Hindlimb muscle (tissue), 1 donor: ENCODE measurements around the gene SUMF1. TPM values are rescaled to one million over a fixed set of nuclear protein-coding genes. Genes with fewer than 3 reads are reported as not detected.

Experiments used
- DNase-seq: peaks from one replicate; pipeline ENCODE4 v3.0.0-alpha.2; 2013
- polyA plus RNA-seq: library from polyadenylated mRNA; unstranded; fragments of 120-200 nt; gene quantifications from one replicate; pipeline ENCODE4 v1.2.1, GENCODE V29; 2013; ENCODE audit not compliant: insufficient read length

Gene SUMF1
- polyA plus RNA-seq = 15.5 TPM

GRCh38 chr3:4466741-4467521 lies at the start of gene SUMF1:
TSS of gene SUMF1 (minus strand) at chr3:4467269. CDS start at chr3:4467245, 24 bp downstream.
- peak; percentile 86 for DNase-seq

DNA sequence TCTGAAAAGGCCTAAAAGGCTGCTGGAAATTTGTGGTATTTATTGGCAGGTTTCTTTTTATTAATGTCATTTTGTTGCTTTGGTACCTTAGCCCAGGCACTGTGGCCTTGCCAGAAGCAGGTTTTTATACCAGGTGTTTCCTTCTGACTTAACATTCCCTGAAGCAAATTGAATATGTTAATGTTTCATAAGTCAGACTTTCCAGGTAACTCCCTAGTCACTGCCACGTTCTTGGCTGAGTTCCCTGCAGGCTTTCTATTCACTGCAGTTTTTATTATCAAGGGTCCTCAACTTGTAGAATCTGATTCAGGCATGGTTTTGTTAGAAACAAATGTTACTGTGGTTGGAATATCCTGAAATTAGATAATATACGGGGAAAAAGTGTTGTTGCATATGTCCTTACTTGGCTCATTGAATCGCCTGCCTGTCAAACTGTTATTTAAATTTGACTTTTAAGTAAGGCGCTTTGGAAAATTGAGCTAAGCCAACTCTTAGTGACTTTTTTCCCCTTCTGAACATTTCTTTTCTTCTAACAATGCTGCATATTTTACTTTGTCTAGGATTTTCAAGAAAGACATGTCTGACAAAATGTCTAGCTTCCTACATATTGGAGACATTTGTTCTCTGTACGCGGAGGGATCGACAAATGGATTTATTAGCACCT lies 49.0 kb upstream of the SUMF1 start:
- DNase-seq = no peak

GRCh38 chr3:4514916-4515315 lies 47.8 kb upstream of the SUMF1 start:
- no peak for DNase-seq

DNA sequence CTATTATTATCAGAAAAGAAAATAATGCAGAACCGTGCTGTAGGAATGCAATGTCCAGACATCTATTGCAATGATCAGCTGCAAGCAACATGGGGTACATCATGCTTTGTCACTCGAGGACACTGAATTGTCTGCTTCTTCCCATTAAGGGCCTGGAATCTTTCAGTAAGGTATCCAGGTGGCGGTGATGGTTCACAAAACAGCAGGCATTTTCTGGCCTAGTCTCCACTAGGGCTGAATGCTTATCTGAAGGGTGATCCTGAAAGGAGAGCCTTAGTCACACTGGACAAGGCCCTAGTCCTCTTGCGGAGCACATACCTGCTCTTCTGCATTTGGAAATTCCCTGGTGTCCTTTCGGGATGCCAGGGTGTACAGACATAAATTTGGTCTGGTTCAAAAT lies 47.3 kb upstream of the SUMF1 start:
- DNase-seq = no peak

- no peak for DNase-seq
These were observed 46.0 kb upstream of the SUMF1 start for GRCh38 chr3:4512895-4513616.

GRCh38 chr3:4511491-4512262 lies 44.6 kb upstream of the SUMF1 start:
- DNase-seq = no peak

DNA sequence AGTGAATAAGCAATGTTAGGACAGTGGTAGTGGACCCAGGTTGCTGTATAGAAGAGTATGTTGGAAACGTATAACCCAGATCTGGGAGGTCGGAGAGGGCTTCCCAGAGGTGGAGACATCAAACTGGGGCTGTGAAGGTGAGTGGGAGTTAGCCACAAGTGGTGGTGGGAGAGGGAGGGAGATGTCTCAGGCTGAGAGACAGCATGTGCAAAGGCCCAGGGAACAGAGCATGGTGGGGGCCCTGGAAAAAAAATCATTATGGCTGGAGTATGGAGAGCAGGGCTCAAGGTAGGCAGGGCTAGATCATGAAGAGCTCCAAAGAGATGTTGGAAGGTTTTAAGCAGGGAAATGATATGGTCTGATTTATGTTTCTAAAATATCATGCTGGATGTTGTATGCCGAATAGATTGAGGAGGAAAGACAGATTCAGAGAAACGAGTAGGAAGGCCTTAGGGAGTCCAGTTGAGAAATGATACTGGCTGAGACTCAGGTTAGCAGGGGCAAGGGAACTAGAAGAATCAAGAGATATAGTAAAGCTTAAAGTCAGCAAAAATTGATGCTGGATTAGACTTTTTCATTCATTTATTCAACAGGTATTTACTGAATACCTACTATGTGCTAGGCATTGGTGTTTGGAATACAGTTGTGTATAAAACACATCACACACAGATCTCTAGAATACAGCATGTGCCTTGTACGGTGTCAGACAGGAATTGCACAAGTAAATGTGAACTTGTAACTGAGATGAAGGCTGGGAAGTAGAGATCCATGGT lies 43.1 kb upstream of the SUMF1 start:
- DNase-seq = no peak

GRCh38 chr3:4509043-4509442 lies 42.0 kb upstream of the SUMF1 start:
- no peak for DNase-seq

DNA sequence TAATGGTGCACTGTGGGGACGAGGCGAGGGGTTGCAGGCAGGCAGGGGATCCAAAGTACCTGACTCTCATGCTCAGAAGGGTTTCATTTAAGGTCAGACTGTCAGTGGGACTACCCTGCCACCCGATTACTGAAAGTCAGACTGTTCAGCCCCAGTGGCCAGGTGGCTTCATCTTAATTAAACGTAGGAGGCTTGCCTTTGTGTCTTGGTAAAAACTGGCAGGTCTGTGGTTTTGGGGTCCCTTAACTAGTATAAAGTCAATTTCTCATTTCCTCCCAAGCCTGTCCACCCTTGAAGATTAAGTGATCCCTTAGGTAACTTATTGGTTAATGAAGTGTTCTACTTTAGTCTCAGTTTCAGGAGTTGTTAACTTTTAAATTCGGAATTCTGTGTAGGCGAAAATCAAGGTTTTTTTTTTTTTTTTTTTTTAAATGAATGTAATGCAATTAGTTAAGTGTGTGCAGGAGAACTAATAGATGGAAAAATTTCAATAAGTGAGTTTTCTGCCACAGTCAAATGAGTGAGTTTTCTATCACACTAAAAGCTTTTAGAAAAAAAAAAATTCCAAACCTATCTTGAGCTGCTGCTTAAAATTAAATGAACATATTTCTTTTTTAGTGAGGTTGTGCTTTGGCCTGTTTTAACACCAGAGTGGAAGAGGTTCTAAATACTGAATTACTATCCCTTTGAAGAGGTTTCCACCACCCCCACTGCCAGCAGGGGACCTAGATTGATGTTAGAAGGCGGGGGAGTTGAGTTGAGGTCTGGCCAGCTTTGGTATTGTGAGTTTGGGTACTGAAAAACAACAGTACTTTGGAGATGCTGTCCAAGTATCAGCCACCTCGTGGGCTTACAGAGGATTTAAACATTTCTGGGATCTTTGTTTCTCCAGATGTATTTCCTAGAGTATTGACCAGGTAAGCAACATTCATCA lies 41.2 kb upstream of the SUMF1 start:
- DNase-seq = no peak

GRCh38 chr3:4507024-4507596 lies 40.0 kb upstream of the SUMF1 start:
- DNase-seq = peak; percentile 65

DNA sequence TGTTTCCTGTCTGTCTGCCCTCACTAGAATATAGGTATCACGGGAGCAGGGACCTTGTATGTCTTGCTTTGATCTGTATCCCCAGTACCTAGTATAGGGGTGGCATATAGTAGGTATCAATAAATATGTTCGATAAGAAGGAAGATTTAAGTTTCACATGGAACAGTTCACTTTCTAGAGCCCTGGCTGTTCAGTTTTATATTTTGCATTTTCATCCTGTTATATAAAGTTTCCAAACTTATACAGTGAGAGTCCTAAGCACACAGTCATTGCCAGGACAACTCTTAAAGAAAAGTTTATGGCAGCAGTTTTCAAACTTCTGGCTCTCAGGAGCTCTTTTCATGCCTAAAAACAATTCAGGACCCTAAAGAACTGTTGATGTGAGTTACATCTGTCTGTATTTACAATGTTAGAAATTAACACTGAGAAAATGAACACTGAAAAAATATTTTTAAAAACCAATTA lies 39.5 kb upstream of the SUMF1 start:
- DNase-seq = no peak

DNA sequence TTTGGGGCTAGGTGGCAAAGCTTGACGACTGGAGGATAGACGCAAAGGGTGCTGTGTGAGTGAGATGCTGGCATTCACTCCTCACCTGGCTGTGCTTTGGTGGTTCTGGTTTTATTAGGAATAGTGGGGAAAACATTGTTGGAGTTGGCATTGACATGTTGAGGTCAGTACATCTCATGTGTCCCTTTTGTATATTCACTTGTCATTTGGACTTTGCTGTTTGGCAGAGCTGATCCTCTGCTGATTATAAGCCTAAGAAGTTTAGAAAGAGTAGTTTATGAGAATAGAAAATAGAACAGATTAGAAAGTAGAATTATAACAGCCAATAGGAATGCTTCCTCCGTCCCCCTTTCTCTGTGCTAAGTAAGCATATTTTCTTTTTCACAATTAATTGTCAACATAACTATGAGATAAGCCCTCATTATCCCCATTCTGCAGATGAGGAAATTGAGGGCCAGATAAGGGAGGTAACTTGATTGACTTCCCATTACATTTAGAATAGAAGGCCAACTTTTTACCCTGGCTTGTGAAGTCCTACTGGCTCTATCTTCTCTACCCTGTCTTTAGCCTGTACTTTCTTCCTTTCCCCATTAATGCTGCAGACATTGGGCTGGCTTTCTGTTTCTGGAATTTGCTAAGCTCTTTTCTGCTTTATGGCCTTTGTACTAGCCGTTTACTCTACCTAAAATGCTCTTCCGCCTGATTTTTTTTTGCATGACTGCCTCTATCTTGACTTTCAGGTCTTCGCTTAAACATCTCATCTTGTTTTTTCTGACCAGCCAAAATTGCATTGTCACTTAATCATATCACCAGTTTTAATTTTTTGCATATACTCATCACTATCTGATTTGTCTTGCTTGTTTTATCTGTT lies 38.9 kb upstream of the SUMF1 start:
- no peak for DNase-seq

- DNase-seq = no peak
These were observed 37.5 kb upstream of the SUMF1 start for GRCh38 chr3:4504340-4505261.

DNA sequence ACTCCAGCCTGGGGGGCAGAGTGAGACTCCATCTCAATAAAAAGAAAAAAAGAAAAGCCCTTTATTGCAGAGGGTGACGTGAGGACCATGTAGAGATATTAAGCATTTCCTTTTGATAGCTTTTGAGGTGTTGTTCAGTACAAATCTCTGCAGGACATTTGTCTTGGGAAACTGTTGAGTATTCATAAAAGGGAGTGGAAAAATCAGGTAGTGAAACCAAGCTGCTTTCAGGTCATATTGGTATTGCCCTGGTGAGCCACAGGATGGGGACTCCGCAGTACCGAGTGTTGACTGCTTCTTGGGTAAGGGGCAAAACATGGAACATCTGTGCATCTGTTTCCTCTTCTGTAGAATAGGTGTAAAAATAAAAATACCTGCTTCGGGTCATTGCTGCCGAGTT lies 36.0 kb upstream of the SUMF1 start:
- no peak for DNase-seq

DNA sequence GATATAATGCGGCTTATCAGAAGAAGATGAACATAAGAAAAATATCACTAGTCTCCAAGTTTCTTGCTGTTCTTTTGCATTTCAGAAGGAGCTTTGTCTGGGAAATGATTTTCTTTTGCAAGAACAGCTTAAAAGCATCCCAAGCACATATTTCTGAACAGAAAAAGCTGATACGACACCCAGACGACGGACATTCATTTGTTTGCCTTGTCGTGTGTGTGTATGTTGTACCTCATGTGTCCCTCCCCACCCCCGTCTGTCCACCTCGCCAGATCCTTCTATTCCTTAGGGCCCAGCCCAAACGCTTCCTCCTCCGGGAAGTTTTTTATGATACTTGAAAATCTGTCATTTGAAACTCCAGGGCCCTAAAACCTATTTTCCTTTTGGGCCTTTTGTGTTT lies 34.9 kb upstream of the SUMF1 start:
- no peak for DNase-seq

DNA sequence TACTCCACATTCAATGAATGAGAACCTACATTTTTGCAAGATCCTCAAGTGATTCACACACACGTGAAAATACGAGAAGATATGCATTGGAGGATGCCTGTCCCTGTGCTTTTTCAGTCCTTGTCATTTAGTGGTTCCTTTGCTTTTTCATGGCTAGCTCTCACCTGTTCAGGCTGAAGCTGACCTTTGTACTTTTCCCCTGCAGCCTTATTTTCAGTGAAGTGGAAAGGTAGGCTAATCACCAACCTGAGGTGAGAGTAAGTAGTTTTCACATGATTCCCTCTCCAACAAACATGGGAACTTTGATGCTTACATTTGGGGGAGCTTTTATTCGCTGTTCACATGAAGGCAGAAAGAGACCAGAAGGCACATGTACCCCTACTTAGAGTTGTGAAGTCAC lies 34.4 kb upstream of the SUMF1 start:
- no peak for DNase-seq

- DNase-seq = no peak
These were observed 31.4 kb upstream of the SUMF1 start for GRCh38 chr3:4498446-4498845.

DNA sequence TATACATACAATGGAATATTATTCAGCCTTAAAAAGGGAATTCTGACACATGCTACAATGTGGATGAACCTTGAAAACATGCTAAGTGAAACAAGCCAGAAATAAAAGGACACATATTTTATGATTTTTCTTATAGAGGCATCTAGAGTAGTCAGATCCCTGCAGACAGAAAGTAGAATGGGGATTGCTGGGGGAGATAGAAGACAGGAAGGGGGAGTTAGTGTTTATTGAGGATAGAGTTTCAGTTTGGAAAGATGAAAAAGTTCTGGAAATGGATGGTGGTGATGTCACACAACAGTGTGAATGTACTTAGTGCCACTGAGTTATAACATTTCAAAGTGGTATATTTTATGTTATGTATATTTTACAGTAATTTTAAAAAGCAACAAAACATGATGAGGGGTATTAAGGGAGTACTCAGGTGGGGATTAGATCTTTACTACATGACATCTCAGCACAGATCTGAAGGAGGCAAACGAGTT lies 30.8 kb upstream of the SUMF1 start:
- no peak for DNase-seq
